Smooth muscle cell (in vitro differentiated cells): ENCODE results near the gene PLCB1. TPM values are rescaled to one million over a fixed set of nuclear protein-coding genes. Genes with fewer than 3 reads are reported as not detected.

Source experiments
- DNase-seq: peaks from one replicate; lab custom pipeline; 2025; ENCODE audit not compliant: unreplicated experiment; lab: John Stamatoyannopoulos, UW
- H2AFZ ChIP-seq: fragments of 200-600 bp; sonication (generic); 2 replicates; pipeline ENCODE4 v1.6.0; 2016; ENCODE audit warnings: antibody characterized with exemption, low read depth, mild to moderate bottlenecking
- H3F3A ChIP-seq: fragments of 200-600 bp; sonication (generic); 2 replicates; pipeline ENCODE4 v1.6.0; 2017; ENCODE audit warnings: antibody characterized with exemption, low read depth
- H3K27ac ChIP-seq: fragments of 200-600 bp; sonication (generic); 2 replicates; pipeline ENCODE4 v1.5.1; 2016; ENCODE audit warnings: low read depth, mild to moderate bottlenecking
- H3K27me3 ChIP-seq: fragments of 200-600 bp; sonication (generic); 2 replicates; pipeline ENCODE4 v1.6.1; 2016; ENCODE audit warnings: low read depth, mild to moderate bottlenecking
- H3K36me3 ChIP-seq: fragments of 200-600 bp; sonication (generic); 2 replicates; pipeline ENCODE4 v1.5.1; 2016; ENCODE audit warnings: low read depth
- H3K4me1 ChIP-seq: fragments of 200-600 bp; sonication (generic); 2 replicates; pipeline ENCODE4 v1.5.1; 2016; ENCODE audit warnings: low read depth
- H3K4me2 ChIP-seq: fragments of 200-600 bp; sonication (generic); 2 replicates; pipeline ENCODE4 v1.6.0; 2016; ENCODE audit warnings: mild to moderate bottlenecking
- H3K4me3 ChIP-seq: fragments of 200-600 bp; sonication (generic); 2 replicates; pipeline ENCODE4 v1.5.1; 2016; ENCODE audit warnings: mild to moderate bottlenecking
- H3K79me2 ChIP-seq: fragments of 200-600 bp; sonication (generic); 2 replicates; pipeline ENCODE4 v1.6.0; 2016; ENCODE audit warnings: low read depth, mild to moderate bottlenecking
- H3K9ac ChIP-seq: fragments of 200-600 bp; sonication (generic); 2 replicates; pipeline ENCODE4 v1.6.0; 2016; ENCODE audit warnings: low read depth
- H3K9me3 ChIP-seq: fragments of 200-600 bp; sonication (generic); replicated peaks from 2 replicates; pipeline ENCODE4 v1.5.1; 2016; ENCODE audit warnings: low read depth
- H4K20me1 ChIP-seq: fragments of 200-600 bp; sonication (generic); 2 replicates; pipeline ENCODE4 v1.6.0; 2016; ENCODE audit warnings: low read depth
- WGBS: methylation state at CpG from one replicate; pipeline ENCODE4 v1.1.7; 2016; ENCODE audit warnings: low lambda C conversion rate; 5-methylcytosine and 5-hydroxymethylcytosine counted together
- polyA plus RNA-seq: library from polyadenylated mRNA; unstranded; fragments of >200 nt; fragmentation: Nextera tagmentation; extraction: Ambion mirVana; gene quantifications from 2 replicates; pipeline ENCODE4 v1.2.1, GENCODE V29; 2016
- total RNA-seq: library from RNA; depleted of rRNA; stranded (reverse); fragments of >200 nt; gene quantifications from 2 replicates; pipeline ENCODE4 v1.2.3, GENCODE V29; 2014
- TF ChIP-seq, protein P1 (sequence below): fragments of 200-600 bp; sonication (generic); IDR thresholded peaks from 2 replicates; pipeline ENCODE4 v1.5.1; 2017; ENCODE audit warnings: borderline replicate concordance, mild to moderate bottlenecking, antibody characterized with exemption; ENCODE audit not compliant: insufficient read depth, poor library complexity, severe bottlenecking

PLCB1 gene
- total and polyA plus RNA-seq, 2 experiments from 2014 or later, result 4.7 to 25.3 TPM

DNA sequence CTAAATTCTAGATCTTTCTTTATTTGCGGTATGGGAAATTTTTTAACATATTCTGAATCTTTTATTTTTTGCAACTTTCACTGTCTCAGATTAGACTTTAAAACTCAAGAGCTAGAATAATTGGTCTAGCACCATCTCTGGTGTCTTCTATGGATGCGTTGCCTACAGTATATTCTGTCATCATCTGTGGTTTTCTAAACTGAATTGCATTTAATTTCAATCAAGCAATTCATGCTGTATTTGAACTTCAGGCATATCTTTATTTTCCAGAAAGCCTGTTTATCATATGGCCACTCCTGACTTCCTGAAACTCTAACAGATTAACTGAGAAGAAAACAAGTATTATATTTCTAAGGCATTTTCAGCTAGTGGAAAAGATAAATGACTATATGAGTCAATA is 281.6 kb downstream of the PLCB1 start:
- WGBS, result 100% methylated on average over 2 of the region's 2 CpGs
- no peaks in the 10 kb centered on the region for H4K20me1 ChIP-seq
- H3K4me2 ChIP-seq, result no peak overlapping the region
- H3K9ac ChIP-seq, result no peak overlapping the region
- H2AFZ ChIP-seq, result no peak overlapping the region
- H3K27ac ChIP-seq, result no peak overlapping the region
- no peak overlapping the region for H3K4me3 ChIP-seq
- H3K9me3 ChIP-seq, result no peaks in the 10 kb centered on the region
- TF ChIP-seq, protein P1, sequence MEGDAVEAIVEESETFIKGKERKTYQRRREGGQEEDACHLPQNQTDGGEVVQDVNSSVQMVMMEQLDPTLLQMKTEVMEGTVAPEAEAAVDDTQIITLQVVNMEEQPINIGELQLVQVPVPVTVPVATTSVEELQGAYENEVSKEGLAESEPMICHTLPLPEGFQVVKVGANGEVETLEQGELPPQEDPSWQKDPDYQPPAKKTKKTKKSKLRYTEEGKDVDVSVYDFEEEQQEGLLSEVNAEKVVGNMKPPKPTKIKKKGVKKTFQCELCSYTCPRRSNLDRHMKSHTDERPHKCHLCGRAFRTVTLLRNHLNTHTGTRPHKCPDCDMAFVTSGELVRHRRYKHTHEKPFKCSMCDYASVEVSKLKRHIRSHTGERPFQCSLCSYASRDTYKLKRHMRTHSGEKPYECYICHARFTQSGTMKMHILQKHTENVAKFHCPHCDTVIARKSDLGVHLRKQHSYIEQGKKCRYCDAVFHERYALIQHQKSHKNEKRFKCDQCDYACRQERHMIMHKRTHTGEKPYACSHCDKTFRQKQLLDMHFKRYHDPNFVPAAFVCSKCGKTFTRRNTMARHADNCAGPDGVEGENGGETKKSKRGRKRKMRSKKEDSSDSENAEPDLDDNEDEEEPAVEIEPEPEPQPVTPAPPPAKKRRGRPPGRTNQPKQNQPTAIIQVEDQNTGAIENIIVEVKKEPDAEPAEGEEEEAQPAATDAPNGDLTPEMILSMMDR, result no peak
- no peaks in the 10 kb centered on the region for H3K79me2 ChIP-seq
- no peak for DNase-seq
- H3K36me3 ChIP-seq, result no peaks in the 10 kb centered on the region
- H3K27me3 ChIP-seq, result no peaks in the 10 kb centered on the region
- H3F3A ChIP-seq, result no peaks in the 10 kb centered on the region
- H3K4me1 ChIP-seq, result no peaks in the 10 kb centered on the region

DNA sequence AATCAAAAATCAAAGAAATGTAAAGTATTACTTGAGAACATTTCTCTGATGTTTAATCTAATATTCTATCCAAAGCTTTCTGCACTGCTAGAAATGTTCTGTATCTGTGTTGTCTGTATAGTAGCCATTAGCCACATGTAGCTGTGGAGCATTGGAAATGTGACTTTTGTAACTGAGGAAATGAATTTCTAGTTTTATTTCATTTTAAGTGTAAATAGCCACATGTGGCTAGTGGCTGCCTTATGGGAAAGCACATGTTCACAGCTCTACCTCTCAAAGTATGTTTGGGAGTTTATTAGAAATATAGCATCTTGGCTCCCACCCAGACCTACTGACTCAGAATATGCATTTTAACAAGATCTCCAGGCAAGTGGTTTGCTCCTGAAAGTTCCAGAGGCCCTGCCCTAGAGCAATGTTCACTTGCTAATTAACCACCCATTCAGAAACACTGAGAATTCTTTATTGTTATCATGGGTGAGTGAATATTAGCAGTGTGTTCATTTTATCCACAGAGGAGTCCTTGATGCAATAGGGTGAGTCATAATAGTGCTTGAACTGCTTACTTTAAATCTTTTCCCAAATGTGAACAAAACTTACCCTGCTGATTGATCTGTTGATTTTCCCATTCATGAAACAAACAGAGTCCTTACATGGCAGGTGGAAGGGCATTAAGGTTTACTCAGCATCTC is 282.7 kb downstream of the PLCB1 start:
- no peak overlapping the region for H3K4me2 ChIP-seq
- no peaks in the 10 kb centered on the region for H3K9me3 ChIP-seq
- no peak for DNase-seq
- no peak overlapping the region for H3K4me3 ChIP-seq
- H3F3A ChIP-seq, result no peaks in the 10 kb centered on the region
- no peaks in the 10 kb centered on the region for H3K36me3 ChIP-seq
- no peaks in the 10 kb centered on the region for H3K4me1 ChIP-seq
- H3K9ac ChIP-seq, result no peak overlapping the region
- no peaks in the 10 kb centered on the region for H3K27me3 ChIP-seq
- no peaks in the 10 kb centered on the region for H4K20me1 ChIP-seq
- H3K27ac ChIP-seq, result no peak overlapping the region
- TF ChIP-seq, protein P1, result no peak
- H2AFZ ChIP-seq, result no peak overlapping the region
- no peaks in the 10 kb centered on the region for H3K79me2 ChIP-seq

DNA sequence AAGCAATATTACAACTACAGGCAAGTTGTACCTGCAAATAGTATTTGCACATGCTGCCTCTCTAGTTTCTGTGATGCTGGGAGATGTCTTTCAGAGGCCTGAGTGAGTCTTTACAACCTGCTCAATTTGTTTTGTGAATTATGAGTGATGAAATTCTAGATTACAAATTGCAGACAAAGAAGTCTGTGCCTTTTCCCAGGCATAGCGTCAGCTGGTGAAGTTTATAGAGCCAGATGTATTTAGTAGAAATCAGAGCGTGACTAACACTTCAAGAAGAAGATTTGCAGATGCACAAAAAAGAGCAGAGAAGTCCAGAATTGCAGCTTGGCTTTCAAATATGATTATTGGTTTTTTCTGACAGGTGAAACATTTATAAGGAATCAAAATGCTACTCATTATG is 289.9 kb downstream of the PLCB1 start:
- 17% methylated on average over 2 of the region's 2 CpGs for WGBS
- Histone ChIP-seq H4K20me1 (no peaks in the 10 kb centered on the region), H3K27ac (no peak overlapping the region), H3F3A (no peaks in the 10 kb centered on the region), H3K36me3 (no peaks in the 10 kb centered on the region), H2AFZ (no peak overlapping the region), H3K4me2 (peak overlapping the region; percentile 3), H3K79me2 (no peaks in the 10 kb centered on the region), H3K9ac (no peak overlapping the region), H3K9me3 (no peaks in the 10 kb centered on the region), H3K4me1 (peaks cover 7% of the 10 kb centered on the region), H3K4me3 (no peak overlapping the region), H3K27me3 (no peaks in the 10 kb centered on the region)
- no peak for DNase-seq
- TF ChIP-seq, protein P1, result no peak

DNA sequence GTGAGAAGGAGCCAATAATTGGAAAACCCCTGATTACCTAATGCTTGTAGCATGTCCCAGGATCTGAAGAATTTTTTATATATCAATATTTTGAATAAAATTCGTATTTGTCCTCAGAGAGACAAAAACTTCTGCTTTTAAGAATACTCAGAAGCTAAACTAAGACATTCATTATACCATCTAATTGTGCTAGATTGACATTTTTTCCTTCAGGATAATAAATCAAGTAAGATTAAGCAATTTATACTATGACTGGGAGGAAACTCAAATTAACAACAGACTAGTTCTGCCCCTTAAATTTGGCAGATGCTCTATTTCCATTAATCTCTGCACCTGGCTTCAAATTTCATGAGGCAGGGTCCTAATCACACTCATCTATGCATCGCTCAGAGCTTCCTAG is 291.4 kb downstream of the PLCB1 start:
- Histone ChIP-seq H3K4me1 (peaks cover 7% of the 10 kb centered on the region), H3K9me3 (no peaks in the 10 kb centered on the region), H3K4me2 (peak overlapping the region; percentile 54), H3K36me3 (no peaks in the 10 kb centered on the region), H2AFZ (no peak overlapping the region), H3K79me2 (no peaks in the 10 kb centered on the region), H4K20me1 (no peaks in the 10 kb centered on the region), H3K27ac (no peak overlapping the region), H3K27me3 (no peaks in the 10 kb centered on the region), H3F3A (no peaks in the 10 kb centered on the region), H3K9ac (no peak overlapping the region), H3K4me3 (no peak overlapping the region)
- WGBS, result 80% methylated on average over 2 of the region's 2 CpGs
- DNase-seq, result no peak
- TF ChIP-seq, protein P1, result no peak
